DMS53 (cell line): ENCODE data around the gene FCRL6.

ENCODE experiments used
- DNase-seq: peaks from one replicate; lab custom pipeline; 2025; lab: John Stamatoyannopoulos, UW

Gene FCRL6

DNA sequence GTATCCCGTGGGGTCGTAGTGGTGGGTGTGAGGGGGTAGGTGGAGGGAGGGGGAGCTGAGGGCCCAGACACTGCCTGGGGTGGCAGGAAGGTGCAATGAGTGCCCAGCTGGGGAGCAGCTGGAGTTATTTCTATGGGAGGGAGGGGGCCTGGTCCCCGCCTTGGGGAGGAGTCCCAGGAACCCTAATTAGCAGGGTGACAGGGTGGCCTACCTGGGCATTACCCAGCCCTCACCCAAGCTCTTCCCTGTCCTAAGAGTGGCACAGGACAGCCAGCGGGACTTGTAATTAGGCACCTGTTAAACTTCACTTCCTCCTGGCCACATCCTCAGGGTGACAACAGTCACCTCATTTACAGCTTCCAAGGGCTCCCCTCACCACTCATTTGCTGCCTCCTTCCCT is 60.4 kb downstream of the FCRL6 start, which contains the start of gene VSIG8:
Gene VSIG8, minus strand, starts transcription at position 101 of the 400 bp plus-strand sequence. CDS start 136 bp downstream, outside the sequence.
- DNase-seq, result no peak

DNA sequence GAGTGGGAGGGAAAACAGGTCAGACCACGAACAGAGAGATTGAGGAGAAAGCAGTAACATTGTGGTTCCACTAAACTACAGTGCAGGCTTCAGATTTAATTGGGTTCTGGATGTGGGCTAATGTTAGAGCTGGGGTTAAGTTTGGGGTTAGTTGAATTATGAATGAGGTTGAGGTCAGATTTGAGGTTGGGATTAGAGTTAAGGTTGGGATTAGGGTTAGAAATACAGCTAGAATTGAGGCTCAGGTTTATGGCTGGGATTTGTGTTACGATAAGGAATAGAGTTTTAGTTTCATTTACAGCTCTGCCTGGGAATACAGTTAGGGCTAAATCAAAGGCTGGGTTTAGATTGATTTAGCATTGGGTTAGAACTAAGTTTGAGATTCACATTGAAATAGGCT is 62.1 kb downstream of the FCRL6 start:
- no peak for DNase-seq
